Tibial nerve (tissue), 3 donors: ENCODE data around the gene SYCP2L.

Source experiments
- POLR2A ChIP-seq, 2 donors: fragments of 450-650 bp; IDR thresholded peaks; one replicate each; pipeline ENCODE4 v1.6.1; 2017; ENCODE audit warnings: antibody characterized with exemption in 2 of 2, mild to moderate bottlenecking in 2 of 2, moderate library complexity in 2 of 2
- TF ChIP-seq, protein P1 (sequence below), 5 experiments: fragments of 200-600 bp in 3 of 5; fragments of 450-650 bp in 2 of 5; sonication (generic) in 3 of 5; IDR thresholded peaks; one replicate each; pipeline ENCODE4 v1.5.1; 2016 to 2019; ENCODE audit warnings: antibody characterized with exemption in 5 of 5, mild to moderate bottlenecking in 3 of 5, moderate library complexity in 2 of 5

DNA sequence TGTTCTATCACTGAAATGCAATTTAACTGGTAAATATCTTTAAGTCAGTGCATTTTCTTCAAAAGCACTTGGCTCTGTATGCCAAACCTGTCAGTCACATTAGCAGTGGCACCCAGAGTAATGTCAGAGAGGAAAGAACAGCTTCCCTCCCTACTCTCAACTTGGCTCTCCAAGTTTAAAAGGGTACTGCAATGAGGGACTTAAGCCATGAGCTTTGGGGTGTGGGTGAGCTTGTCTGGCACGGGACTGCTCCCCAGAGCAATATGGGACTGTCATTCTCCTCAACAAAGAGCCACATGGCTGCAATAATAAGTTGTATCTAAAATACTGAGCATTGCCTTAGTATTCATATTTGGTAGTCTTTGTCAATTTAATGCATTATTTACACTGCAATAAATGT, 9.0 kb upstream of the SYCP2L start:
- TF ChIP-seq POLR2A (IDR thresholded peaks at IDR 0.05), result no peak
- TF ChIP-seq, protein P1, sequence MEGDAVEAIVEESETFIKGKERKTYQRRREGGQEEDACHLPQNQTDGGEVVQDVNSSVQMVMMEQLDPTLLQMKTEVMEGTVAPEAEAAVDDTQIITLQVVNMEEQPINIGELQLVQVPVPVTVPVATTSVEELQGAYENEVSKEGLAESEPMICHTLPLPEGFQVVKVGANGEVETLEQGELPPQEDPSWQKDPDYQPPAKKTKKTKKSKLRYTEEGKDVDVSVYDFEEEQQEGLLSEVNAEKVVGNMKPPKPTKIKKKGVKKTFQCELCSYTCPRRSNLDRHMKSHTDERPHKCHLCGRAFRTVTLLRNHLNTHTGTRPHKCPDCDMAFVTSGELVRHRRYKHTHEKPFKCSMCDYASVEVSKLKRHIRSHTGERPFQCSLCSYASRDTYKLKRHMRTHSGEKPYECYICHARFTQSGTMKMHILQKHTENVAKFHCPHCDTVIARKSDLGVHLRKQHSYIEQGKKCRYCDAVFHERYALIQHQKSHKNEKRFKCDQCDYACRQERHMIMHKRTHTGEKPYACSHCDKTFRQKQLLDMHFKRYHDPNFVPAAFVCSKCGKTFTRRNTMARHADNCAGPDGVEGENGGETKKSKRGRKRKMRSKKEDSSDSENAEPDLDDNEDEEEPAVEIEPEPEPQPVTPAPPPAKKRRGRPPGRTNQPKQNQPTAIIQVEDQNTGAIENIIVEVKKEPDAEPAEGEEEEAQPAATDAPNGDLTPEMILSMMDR (IDR thresholded peaks at IDR 0.05), result no peak
